Measurements from ENCODE around the gene EXD2.

Gene EXD2

DNA sequence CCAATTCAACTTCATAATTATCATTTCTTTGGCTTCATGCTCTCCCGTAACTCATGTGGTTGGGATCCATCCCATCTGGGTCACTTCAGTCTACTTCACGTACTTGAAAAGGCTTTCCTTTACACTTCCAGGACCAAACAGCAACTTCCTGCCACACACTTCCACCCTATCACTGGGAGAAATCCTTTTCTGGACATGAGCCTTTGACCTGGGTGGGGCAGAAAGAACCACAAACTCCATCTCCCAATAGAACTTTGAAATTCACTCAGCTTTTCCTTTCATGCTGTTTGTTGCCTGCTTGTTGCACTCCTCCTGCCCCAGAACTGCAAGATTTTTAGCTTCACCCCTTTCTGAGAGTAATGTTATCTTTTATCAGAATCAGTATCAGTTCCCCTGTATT lies 50.3 kb downstream of the EXD2 start:
- DNase-seq (ENCODE audit: low read depth in 1 of 2, low spot score in 1 of 2): no peak
- in situ Hi-C loops (cut with HindIII; ENCODE audit: low pct_unique_long_range_greater_than_20kb, low sequenced_read_pairs): no loop called here
- TF ChIP-seq JUND (IDR thresholded peaks at IDR 0.05; ENCODE audit: low read depth): no peak

DNA sequence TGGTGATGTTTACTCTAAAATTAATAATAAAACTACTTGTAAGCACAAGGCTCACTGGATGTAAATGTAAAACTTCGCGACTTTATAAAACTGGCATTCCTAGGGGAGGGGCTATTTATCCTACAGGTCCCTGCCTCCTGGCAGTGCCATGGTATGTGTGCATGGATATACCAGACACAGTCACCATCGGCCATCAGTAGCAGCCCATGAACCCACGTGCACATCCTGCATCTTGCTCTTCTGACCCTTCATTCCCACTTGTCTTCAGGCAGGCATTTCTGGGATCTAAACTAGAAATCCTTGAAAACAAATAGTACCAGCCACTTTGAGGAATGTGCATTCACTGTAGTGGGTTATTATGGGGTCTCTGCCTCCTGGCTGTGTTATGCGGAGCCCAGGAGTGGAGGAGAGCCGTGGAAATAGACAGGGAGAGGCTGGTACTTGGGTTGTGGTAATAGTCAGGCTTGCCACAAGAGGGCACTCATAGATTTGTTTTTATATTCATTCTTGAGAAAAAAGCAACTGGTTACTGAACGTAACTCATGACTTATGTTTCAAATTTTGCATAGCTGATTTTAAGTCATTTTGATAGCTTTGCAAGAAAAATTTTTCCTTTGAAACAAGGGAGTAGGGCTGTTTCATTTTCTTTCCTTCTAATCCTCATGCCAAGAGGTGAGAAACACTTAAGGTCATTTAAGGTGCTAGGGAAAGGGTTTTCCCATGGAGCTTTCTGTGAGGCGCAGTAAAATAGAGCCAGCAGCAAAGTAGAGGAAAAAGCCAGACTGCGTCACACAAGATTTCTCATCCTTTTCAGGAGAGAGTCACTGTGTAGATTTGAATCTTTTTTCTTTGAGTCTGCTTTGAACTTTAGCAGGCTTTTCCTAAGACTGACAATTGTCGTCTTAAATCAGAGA lies 51.3 kb downstream of the EXD2 start:
- in situ Hi-C loops (cut with HindIII; ENCODE audit: low pct_unique_long_range_greater_than_20kb, low sequenced_read_pairs): no loop called here
- peak; percentile 80 to 84 for DNase-seq (ENCODE audit: low read depth in 1 of 2, low spot score in 1 of 2)
- no peak for TF ChIP-seq JUND (IDR thresholded peaks at IDR 0.05; ENCODE audit: low read depth)

DNA sequence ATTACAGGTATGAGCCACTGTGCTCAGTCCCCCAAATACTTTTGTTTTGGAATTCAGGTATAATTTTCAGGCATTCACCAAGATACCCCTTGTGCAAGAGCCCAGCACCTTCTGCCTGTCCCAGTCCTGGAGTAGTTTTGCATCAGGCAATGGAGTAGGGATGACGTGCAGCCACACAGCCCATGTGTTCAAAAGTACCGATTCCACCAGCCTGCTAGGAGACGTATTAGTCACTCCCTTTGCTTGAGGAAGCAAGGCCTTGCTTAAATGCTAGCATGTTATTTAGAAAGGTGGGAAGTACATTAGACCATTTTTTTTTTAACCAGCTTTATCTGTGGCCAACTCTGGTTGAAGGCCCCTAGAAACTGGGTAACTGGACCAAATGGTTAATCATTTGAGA lies 53.6 kb downstream of the EXD2 start:
- in situ Hi-C loops (cut with HindIII; ENCODE audit: low pct_unique_long_range_greater_than_20kb, low sequenced_read_pairs): no loop called here
- no peak for TF ChIP-seq JUND (IDR thresholded peaks at IDR 0.05; ENCODE audit: low read depth)
- DNase-seq (ENCODE audit: low read depth in 1 of 2, low spot score in 1 of 2): no peak

DNA sequence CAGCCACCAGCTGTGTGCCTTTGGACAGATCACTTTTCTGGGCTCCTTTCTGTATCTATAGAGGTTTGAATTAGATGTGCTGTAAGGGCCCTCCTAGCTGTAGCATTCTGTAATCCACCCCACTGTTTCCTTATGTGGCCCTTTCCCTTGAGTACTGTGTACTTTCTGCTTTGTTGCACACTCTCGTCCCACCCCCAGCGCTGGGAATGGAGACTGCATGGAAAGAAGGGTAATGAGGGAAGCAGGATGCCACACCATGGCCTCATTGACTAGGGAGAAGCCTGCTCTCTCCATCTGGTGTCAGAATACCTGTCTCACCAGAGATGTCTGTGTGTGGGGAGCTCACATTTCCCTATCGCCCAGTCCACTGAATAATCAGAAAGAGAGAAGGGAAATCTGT lies 55.0 kb downstream of the EXD2 start:
- TF ChIP-seq JUND (IDR thresholded peaks at IDR 0.05; ENCODE audit: low read depth): no peak
- in situ Hi-C loops (cut with HindIII; ENCODE audit: low pct_unique_long_range_greater_than_20kb, low sequenced_read_pairs): no loop called here
- DNase-seq (ENCODE audit: low read depth in 1 of 2, low spot score in 1 of 2): no peak

DNA sequence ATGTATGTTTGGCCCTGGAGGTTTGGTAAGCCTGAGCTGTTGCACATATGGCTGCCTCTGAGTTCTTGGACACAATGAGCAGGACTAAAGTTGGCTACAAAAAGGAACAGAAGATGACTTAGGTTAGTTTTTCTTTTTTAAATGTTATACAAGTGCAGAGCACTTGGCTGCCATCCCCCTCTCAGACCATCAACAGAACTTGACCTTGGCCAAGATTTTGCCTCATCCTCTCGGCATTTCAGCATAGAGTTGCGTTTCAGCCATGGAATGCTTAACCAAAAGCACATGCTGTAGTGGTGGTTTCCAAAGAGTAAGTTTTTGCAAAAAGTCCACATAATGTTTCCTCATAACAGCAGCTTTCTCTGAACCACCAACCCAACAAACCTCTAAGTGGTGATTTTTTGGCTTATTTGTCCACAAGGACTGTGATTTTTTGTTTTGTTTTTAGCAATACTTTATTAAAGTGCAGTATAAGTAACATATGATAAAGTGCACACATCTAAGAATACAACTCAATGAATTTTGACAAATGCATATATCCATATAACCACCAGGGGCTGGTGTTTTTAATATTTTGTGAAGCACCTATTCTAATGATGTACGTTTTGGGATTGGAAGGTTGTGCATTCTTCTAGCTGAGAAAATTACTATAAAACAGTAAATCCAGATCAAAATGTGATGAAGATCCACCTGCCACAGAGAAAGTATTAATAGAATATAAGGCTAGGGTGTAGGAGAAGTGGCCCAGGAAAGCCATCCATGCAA lies 56.6 kb downstream of the EXD2 start:
- TF ChIP-seq JUND (IDR thresholded peaks at IDR 0.05; ENCODE audit: low read depth): no peak
- DNase-seq (ENCODE audit: low read depth in 1 of 2, low spot score in 1 of 2): peak in 1 of 2 experiments; percentile 20
- in situ Hi-C loops (cut with HindIII; ENCODE audit: low pct_unique_long_range_greater_than_20kb, low sequenced_read_pairs): no loop called here

DNA sequence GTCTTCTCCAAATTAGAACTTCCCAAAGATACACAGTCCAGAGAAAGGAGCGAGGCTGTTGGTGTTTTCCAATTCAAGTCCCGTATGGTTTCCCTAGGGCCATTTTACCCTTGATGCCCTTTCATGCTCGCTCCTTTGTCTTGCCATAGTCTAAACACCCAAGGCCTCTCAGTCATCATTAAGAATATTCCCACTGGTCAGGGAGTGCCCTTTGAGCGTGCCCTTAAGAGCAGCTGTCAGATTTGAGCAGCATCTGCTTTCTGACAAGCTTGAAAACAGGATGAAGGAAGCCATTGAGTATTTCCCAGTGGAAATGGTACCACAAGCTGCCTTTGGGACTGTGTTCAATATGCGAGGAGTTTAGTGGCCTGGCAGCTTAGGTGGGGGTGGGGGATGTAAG lies 58.3 kb downstream of the EXD2 start:
- in situ Hi-C loops (cut with HindIII; ENCODE audit: low pct_unique_long_range_greater_than_20kb, low sequenced_read_pairs): no loop called here
- no peak for TF ChIP-seq JUND (IDR thresholded peaks at IDR 0.05; ENCODE audit: low read depth)

DNA sequence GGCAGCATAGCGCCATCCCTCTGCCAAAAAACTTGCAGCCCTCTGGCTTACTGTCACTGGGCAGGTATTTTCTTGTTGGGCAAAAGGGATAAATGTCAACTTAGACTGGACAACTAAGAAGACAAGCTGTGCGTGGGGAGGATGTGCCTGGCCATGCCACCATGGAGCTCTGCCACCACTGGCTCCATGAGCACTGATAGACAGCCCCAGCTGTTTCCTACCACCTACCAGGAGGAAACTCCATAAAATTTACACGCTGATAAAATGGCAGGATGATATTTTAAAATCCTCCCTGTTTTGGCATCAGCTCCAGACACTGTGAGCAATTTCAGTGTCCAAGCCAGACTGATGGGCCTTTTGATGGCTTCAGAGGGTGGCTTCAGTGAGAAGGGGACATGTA lies 61.6 kb downstream of the EXD2 start:
- TF ChIP-seq JUND (IDR thresholded peaks at IDR 0.05; ENCODE audit: low read depth): no peak
- no peak for DNase-seq (ENCODE audit: low read depth in 1 of 2, low spot score in 1 of 2)
- in situ Hi-C loops (cut with HindIII; ENCODE audit: low pct_unique_long_range_greater_than_20kb, low sequenced_read_pairs): no loop called here

More for the DNA sequence above, 58.3 kb downstream of the EXD2 start:
- no peak for DNase-seq (ENCODE audit: low read depth in 1 of 2, low spot score in 1 of 2)

DNA sequence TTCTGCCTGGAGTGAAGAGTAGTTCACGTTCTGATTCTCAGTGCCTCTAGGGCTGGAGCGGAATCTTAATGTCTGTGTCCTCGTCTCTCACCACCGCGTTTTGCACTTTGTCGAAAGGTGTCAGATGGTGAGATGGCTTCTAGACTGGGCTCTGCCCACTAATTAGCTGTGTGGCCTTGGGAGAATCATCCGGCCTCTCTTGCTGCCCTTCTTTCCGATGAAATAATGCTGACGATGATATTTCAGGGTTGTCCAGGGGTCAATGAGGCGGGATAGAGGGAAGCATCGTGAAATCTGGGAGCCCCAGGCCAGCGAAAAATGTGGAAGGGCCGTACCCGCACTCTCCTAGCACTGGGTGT lies 67.8 kb downstream of the EXD2 start:
- in situ Hi-C loops (cut with HindIII; ENCODE audit: low pct_unique_long_range_greater_than_20kb, low sequenced_read_pairs): no loop called here
- TF ChIP-seq JUND (IDR thresholded peaks at IDR 0.05; ENCODE audit: low read depth): no peak
- DNase-seq (ENCODE audit: low read depth in 1 of 2, low spot score in 1 of 2): no peak

DNA sequence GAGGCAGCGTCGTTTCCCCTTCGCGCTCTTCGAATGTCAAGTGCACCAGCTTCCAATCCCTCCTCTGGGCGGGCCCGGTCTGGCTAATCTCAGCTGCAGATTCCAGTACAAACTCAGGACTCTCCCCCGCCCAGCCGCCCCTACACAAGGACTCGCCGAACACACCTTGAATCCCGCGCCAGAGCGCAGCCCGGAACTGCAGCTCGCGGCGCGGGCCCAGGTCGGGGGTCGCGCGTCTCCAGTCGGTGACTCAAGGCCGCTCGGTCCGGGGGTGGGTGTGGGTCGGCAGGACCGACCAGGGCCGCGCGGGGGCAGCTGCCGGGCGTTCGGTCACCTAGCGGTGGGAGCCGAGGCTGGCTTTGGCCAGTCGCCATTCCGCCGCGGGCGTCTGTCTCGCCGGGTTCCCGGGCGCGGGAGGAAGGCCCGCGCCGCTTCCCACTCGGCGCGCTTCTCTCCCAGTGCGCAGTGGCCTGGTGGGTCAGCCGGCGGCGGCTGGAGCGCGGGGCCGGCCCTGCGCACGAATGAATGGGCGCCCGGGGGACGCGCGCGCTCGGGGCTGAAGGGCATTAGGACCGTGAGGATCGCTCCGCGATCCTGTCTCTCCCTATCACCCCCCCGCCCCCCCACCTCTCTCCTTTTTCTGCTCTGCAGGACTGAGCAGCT lies 68.4 kb downstream of the EXD2 start, which contains the start of gene GALNT16:
Gene GALNT16, plus strand, starts transcription at position 632 of the 663 bp plus-strand sequence. CDS start 133 bp downstream, outside the sequence.
- in situ Hi-C loops (cut with HindIII; ENCODE audit: low pct_unique_long_range_greater_than_20kb, low sequenced_read_pairs): no loop called here
- TF ChIP-seq JUND (IDR thresholded peaks at IDR 0.05; ENCODE audit: low read depth): no peak
- peak; percentile 38 to 62 for DNase-seq (ENCODE audit: low read depth in 1 of 2, low spot score in 1 of 2)

DNA sequence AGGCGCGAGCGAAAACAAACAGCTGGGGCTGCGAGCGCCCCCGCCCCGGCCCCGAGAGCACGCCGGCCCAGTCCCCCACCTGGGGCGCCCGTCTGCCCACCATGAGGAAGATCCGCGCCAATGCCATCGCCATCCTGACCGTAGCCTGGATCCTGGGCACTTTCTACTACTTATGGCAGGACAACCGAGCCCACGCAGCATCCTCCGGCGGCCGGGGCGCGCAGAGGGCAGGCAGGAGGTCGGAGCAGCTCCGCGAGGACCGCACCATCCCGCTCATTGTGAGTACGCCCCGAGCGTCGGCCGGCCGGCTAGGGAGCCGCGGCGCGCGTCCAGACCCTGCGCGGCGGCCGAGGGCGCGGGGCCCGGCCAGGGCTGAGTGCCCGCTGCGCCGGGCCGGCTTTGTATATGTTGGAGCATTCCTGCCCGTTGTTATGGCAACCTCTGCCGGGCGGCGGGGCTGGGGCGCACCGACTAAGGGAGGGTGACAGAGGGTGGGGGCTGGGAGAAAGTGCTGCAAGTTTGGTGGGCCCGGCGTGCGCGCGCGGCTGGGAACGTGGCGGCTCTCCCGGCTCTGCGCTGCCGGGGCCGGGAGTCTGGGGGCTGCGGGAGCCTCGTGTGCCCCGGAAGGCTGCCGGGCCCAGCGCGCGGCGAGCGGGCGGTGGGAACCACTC lies 69.0 kb downstream of the EXD2 start:
- TF ChIP-seq JUND (IDR thresholded peaks at IDR 0.05; ENCODE audit: low read depth): no peak
- DNase-seq (ENCODE audit: low read depth in 1 of 2, low spot score in 1 of 2): peak in 1 of 2 experiments; percentile 44
- in situ Hi-C loops (cut with HindIII; ENCODE audit: low pct_unique_long_range_greater_than_20kb, low sequenced_read_pairs): no loop called here

DNA sequence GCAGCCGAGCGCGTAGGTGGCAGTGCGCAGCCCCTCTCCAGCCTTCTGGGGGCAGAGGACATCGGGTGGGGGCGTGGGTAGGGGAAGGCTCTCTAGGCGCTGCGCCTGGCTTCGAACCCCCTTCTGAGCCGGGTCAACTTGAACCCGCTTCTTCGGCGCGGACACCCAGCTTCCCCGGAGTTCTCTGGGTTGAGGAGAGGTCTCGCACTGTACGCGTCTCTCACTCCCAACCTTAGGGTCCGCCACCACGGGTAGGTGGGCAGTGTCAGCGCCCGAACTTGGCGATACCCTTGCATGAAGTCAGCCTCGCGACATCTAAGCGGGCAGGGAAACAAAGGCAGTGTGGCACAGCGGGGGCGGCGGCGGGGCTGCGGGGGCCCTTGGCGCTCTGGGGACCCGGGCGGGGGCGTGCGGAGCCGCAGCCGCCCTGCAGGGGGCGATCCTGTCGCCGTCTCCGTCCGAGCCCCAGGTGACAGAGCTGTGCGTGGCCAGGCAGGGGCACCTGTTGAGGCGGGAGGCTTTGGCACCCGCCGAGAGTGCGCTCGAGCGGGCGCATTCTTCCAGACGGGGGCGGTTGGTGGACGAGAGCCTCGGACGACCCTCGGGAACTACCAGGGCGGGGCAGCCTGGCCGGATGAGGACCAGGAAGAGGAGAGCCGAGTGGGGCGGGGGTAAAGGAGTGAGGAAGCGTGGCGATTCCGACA lies 69.7 kb downstream of the EXD2 start:
- no peak for TF ChIP-seq JUND (IDR thresholded peaks at IDR 0.05; ENCODE audit: low read depth)
- in situ Hi-C loops (cut with HindIII; ENCODE audit: low pct_unique_long_range_greater_than_20kb, low sequenced_read_pairs): no loop called here
- DNase-seq (ENCODE audit: low read depth in 1 of 2, low spot score in 1 of 2): peak in 1 of 2 experiments; percentile 61

Measured in T47D (cell line).